Activated CD4-positive, alpha-beta T cell treated with anti-CD3 and anti-CD28 coated beads for 36 hours (primary cell): ENCODE measurements around the gene ADAMTS2. TPM values are rescaled to one million over a fixed set of nuclear protein-coding genes. Genes with fewer than 3 reads are reported as not detected.
"Not testable (repeated sequence)": the region's sequence is repeated elsewhere in the genome, so short reads cannot be mapped to it uniquely, and the experiment has no call there.

Experiments used
- ATAC-seq: fragments of 200-7000 bp; cut with Tn5 transposase; one replicate; pipeline ENCODE4 v1.10.0; 2021; ENCODE audit warnings: mild to moderate bottlenecking, moderate library complexity
- CTCF ChIA-PET: fragments of 350-600 bp; sonication (Branson Sonifier 250); formaldehyde crosslinking; loops from one replicate; lab custom pipeline; 2021; ENCODE audit warnings: antibody characterized with exemption; lab: Charles Lee
- POLR2A ChIA-PET: fragments of 350-600 bp; sonication (Branson Sonifier 250); formaldehyde crosslinking; loops from one replicate; lab custom pipeline; 2021; ENCODE audit warnings: antibody characterized with exemption, inconsistent platforms; lab: Charles Lee
- DNase-seq: peaks from one replicate; pipeline ENCODE4 v3.0.0-alpha.2; 2020
- H3K27ac Mint-ChIP-seq: one replicate; pipeline ENCODE4 v1.8.0; 2021; ENCODE audit warnings: mixed read lengths
- H3K27me3 Mint-ChIP-seq: one replicate; pipeline ENCODE4 v1.8.0; 2021; ENCODE audit warnings: mixed read lengths
- H3K36me3 Mint-ChIP-seq: one replicate; pipeline ENCODE4 v1.8.0; 2021; ENCODE audit warnings: low read depth, mixed read lengths
- H3K4me1 Mint-ChIP-seq: one replicate; pipeline ENCODE4 v1.8.0; 2021; ENCODE audit warnings: mixed read lengths
- H3K4me3 Mint-ChIP-seq: one replicate; pipeline ENCODE4 v1.8.0; 2021; ENCODE audit warnings: mild to moderate bottlenecking, moderate library complexity, mixed read lengths
- H3K9me3 Mint-ChIP-seq: one replicate; pipeline ENCODE4 v1.8.0; 2021; ENCODE audit warnings: low read depth, mixed read lengths
- intact Hi-C, 2 experiments: fragments of 100-400 bp; cut with DNase I in 1 of 2; cut with micrococcal nuclease in 1 of 2; formaldehyde crosslinking; loops; one replicate each; pipeline versions ENCODE4 v1.14.2 to v1.15.1; 2022 to 2024; cut with DNase I, micrococcal nuclease
- total RNA-seq, 2 experiments: library from RNA; stranded (reverse); gene quantifications; one replicate each; pipeline ENCODE4 v1.2.3, GENCODE V29; 2021

ADAMTS2 gene
- total RNA-seq, 2 experiments from 2014 or later = not detected

DNA sequence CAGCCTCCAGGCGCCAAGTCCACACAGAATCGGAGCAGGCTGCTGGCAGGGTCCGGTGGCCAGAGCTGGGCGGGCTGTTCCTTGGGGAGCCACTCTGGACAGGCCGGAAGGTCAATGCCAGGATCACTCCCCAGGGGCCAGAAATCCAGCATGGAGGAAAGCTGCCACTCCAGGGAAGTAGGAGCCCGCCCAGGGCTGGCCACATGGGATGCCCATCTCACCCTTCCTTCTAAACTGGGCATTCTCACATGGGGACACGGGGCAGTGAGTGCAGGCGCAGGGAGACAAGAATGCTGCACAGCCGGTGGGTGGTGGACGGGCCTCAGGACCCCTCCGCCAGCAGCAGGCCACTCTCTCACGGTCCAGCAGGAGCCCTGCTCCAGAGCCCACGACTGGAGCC lies 58.2 kb downstream of the ADAMTS2 start:
- CTCF ChIA-PET = no interaction called here
- no peak for ATAC-seq
- no peaks in the 10 kb centered on the region for H3K9me3 Mint-ChIP-seq

DNA sequence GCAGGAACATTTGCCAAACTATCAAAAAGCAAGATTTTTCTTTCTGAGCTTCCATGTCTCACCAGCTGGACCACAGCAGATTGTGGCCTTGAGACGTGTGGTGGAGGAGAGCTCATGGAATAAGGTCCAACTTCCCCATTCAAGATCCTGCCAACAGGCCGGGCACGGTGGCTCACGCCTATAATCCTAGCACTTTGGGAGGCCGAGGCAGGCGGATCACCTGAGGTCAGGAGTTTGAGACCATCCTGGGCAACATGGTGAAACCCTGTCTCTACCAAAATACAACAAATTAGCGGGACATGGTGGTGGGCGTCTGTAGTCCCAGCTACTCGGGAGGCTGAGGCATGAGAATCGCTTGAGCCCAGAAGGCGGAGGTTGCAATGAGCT lies 59.5 kb downstream of the ADAMTS2 start:
- CTCF ChIA-PET, H3K27me3 Mint-ChIP-seq, H3K27ac Mint-ChIP-seq, H3K4me3 Mint-ChIP-seq, H3K36me3 Mint-ChIP-seq, DNase-seq, H3K4me1 Mint-ChIP-seq, POLR2A ChIA-PET, ATAC-seq, H3K9me3 Mint-ChIP-seq: not testable (repeated sequence)
- intact Hi-C loops = loop anchor here in 1 of 2 experiments (10.0 kb wide), 1 partner anchor 209 kb away; no protein-coding TSS in a partner anchor

More for the DNA sequence above, 58.2 kb downstream of the ADAMTS2 start:
- H3K27me3 Mint-ChIP-seq = no peaks in the 10 kb centered on the region
- H3K27ac Mint-ChIP-seq = no peak overlapping the region
- no peak for DNase-seq
- H3K36me3 Mint-ChIP-seq = no peaks in the 10 kb centered on the region
- intact Hi-C loops = loop anchor here in 1 of 2 experiments (10.0 kb wide), 1 partner anchor 208 kb away; no protein-coding TSS in a partner anchor
- POLR2A ChIA-PET = no interaction called here
- H3K4me1 Mint-ChIP-seq = no peaks in the 10 kb centered on the region
- H3K4me3 Mint-ChIP-seq = no peak overlapping the region

DNA sequence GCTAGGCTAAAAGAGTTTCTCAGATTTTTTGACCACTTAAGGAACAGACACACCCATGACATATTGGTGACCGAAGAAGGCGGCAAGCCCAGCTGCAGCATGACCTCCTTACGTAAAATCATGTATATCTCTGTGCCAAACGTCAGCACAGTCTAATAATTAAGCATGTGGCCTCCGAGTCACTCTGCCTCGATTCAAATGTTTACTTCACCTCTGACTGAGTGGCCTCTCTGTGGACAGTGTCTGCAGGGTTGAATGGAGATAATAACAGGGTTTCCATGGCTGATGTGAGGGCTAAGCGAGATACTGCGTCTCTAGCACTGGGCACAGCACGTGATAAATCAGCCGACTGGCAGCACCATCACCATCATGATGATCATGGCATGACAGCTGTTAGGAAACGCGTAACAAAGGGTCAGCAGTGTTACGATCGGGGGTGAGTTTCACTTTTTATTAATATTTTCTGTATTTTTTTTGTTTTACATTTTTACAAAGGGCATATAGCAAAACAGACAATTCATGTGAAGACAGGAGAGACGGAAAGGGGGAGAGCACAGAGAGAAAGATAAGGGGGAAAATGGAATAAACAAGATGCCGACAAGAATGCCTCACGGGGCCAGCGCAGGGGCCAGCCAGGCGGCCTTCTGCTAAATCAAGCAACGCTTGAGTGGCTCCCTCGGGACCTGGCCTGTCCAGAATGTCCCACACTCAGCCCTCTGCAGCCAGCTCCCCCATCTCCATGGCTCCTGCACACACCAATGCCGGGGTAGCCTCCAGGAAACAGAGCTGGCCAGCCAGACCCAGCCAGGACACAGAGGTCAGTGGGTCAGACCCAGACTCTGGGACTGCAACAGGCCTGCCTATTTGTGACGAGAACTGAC lies 60.3 kb downstream of the ADAMTS2 start:
- ATAC-seq = no peak
- no peaks in the 10 kb centered on the region for H3K27me3 Mint-ChIP-seq
- no peak for DNase-seq
- intact Hi-C loops = loop anchor here in 1 of 2 experiments (10.0 kb wide), 1 partner anchor 210 kb away; no protein-coding TSS in a partner anchor
- H3K27ac Mint-ChIP-seq = no peak overlapping the region
- no peaks in the 10 kb centered on the region for H3K4me1 Mint-ChIP-seq
- POLR2A ChIA-PET = no interaction called here
- H3K9me3 Mint-ChIP-seq = no peaks in the 10 kb centered on the region
- CTCF ChIA-PET = no interaction called here
- H3K36me3 Mint-ChIP-seq = no peaks in the 10 kb centered on the region
- H3K4me3 Mint-ChIP-seq = no peak overlapping the region

DNA sequence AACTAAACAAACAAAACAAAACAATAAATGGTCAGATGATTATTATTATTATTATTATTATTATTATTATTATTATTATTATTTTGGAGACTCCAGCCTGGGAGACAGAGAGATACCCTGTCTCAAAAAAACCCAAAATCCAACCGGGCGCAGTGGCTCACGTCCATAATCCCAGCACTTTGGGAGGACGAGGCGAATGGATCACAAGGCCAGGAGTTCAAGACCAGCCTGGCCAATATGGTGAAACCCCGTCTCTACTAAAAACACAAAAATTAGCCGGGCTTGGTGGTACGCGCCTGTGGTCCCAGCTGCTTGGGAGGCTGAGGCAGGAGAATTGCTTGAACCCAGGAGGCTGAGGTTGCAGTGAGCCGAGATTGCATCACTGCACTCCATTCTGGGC lies 61.4 kb downstream of the ADAMTS2 start:
- CTCF ChIA-PET, DNase-seq, H3K27me3 Mint-ChIP-seq, H3K4me3 Mint-ChIP-seq, H3K9me3 Mint-ChIP-seq, H3K36me3 Mint-ChIP-seq, H3K27ac Mint-ChIP-seq, H3K4me1 Mint-ChIP-seq, POLR2A ChIA-PET, ATAC-seq: not testable (repeated sequence)
- intact Hi-C loops = loop anchor here in 1 of 2 experiments (10.0 kb wide), 1 partner anchor 211 kb away; no protein-coding TSS in a partner anchor

DNA sequence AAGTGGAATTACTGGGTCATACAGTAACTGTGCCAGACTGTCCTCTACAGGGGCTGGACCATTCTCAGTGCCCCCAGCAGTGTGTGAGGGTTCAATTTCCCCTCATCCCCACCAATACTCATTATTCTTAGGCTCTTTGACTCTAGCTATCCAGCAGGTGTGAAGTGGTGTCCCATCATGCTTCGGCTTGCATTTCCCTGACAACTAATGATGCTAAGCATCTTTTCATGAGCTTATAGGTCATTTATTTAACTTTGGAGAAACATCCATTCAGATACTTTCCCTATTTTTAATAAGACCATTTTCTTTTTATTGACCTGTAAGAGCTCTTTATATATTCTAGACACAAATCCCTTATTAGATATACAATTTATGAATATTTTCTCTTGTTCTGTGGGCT lies 63.6 kb downstream of the ADAMTS2 start:
- no peak overlapping the region for H3K4me3 Mint-ChIP-seq

DNA sequence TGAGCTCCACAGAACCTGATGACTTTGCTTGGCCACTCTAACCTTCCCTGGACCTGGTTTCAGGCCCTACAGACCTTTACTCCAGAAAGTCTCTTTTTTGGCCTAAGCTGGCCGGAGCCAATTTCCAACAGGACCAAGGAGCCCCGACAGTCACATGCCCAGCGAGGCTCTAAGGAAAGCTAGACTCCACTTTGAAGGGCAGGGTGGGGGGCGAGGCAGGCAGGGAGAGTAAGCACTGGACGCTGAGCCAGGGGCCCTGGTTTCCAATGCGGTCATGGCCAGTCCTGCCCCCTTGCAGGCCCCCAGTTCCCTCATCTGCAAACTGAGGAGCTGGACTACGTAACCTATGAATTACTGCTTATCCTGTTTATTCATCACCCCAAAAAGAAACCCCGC lies 65.2 kb downstream of the ADAMTS2 start:
- ChIA-PET CTCF (no interaction called here), POLR2A (no interaction called here)
- DNase-seq (no peak), ATAC-seq (no peak)
- no peak overlapping the region for H3K4me3 Mint-ChIP-seq
- no peaks in the 10 kb centered on the region for H3K4me1 Mint-ChIP-seq
- H3K9me3 Mint-ChIP-seq = no peaks in the 10 kb centered on the region
- no peaks in the 10 kb centered on the region for H3K27me3 Mint-ChIP-seq
- intact Hi-C loops = loop anchor here in 1 of 2 experiments (10.0 kb wide), 1 partner anchor 215 kb away; no protein-coding TSS in a partner anchor
- H3K27ac Mint-ChIP-seq = no peak overlapping the region
- H3K36me3 Mint-ChIP-seq = no peaks in the 10 kb centered on the region

More for the DNA sequence above, 63.6 kb downstream of the ADAMTS2 start:
- ChIA-PET POLR2A (interaction anchor here (0.6 kb wide), 1 partner anchor 194 kb away, joined by 3 read pairs; no protein-coding TSS in a partner anchor), CTCF (no interaction called here)
- Mint-ChIP-seq H3K27me3 (no peaks in the 10 kb centered on the region), H3K36me3 (no peaks in the 10 kb centered on the region), H3K4me1 (no peaks in the 10 kb centered on the region), H3K9me3 (no peaks in the 10 kb centered on the region), H3K27ac (no peak overlapping the region)
- intact Hi-C loops = loop anchor here in 1 of 2 experiments (10.0 kb wide), 1 partner anchor 213 kb away; no protein-coding TSS in a partner anchor
- no peak for ATAC-seq
- DNase-seq = no peak

DNA sequence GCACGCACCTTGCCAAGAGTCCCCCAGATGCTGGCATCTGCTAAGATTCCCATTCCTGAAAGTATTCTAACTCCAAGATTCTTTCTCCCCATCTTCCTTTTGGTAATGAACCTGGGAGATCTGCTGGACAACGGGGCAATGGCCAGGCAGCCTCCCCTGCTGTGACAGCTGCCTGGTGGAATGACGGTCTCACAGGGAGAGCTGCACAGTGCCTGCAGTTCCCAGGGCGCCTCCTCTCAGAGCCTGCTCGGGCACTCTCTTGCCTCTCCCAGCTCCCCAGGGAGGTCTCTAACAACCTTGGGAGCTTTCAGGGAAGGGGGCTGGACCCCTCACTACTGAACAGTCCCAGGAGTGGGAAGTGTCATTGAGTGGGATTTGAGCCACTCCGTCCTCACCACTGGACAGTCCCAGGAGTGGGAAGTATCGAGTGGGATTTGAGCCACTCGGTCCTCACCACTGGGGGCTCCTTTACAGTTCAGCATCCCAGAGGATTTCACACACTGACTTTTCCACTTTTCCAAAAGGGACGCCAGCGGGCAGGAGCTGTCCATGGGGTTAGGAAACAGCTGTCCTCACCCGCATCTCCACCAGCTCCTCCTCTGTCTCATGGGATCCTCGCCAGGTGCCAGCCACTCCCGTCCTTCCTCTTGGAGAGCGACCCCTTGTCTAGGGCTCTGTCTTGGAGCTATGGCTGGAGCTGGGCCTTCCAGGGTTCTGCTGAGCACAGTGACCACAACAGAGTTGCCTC lies 65.7 kb downstream of the ADAMTS2 start:
- no peak overlapping the region for H3K4me3 Mint-ChIP-seq
- ATAC-seq (no peak), DNase-seq (no peak)
- ChIA-PET CTCF (no interaction called here), POLR2A (no interaction called here)
- no peaks in the 10 kb centered on the region for H3K27me3 Mint-ChIP-seq
- no peaks in the 10 kb centered on the region for H3K4me1 Mint-ChIP-seq
- intact Hi-C loops = loop anchor here in 1 of 2 experiments (10.0 kb wide), 1 partner anchor 215 kb away; no protein-coding TSS in a partner anchor
- no peaks in the 10 kb centered on the region for H3K36me3 Mint-ChIP-seq
- H3K27ac Mint-ChIP-seq = no peak overlapping the region
- no peaks in the 10 kb centered on the region for H3K9me3 Mint-ChIP-seq

DNA sequence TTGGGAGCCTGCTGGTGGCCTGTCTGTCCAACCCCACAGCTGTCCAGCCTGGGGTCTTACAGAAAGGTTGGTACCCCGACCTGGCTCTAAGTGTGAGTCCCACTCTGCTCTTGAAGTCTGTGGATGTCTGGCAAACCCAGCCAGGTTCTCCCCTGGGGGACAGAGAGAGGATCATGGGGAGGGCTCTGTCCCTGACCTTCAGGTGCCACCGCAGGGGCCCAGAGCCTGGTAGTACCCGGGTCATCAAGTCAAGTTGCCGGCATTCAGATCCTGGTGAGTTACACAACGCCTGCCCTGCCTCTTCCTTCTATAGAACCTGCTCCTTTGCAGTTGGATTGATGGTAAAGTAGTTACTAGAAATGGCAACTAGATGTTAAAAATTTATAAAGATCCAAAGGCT lies 66.7 kb downstream of the ADAMTS2 start:
- ATAC-seq (no peak), DNase-seq (no peak)
- POLR2A ChIA-PET = no interaction called here
- Mint-ChIP-seq H3K27ac (no peak overlapping the region), H3K36me3 (no peaks in the 10 kb centered on the region), H3K4me3 (no peak overlapping the region), H3K27me3 (no peaks in the 10 kb centered on the region), H3K4me1 (no peaks in the 10 kb centered on the region), H3K9me3 (no peaks in the 10 kb centered on the region)
- intact Hi-C loops = no loop called here
- CTCF ChIA-PET = no interaction called here

DNA sequence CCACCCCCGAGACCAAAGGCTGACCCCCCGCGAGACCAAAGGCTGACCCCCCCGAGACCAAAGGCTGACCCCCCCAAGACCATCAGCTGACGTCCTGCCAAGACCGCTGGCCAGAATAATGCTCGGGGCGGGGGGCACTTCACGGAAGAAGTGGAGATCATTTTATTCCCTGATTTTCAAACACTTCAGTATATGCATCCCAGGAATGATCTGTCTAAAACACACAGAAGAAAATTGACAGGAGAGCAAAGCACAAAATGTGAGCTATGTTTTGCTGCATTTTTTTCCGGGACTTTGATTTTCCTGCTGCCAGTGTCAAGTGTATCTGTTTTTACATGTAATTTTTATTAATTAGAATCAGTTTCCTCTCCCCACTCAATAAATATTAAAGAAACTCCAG lies 67.1 kb downstream of the ADAMTS2 start:
- no peak for DNase-seq
- H3K27me3 Mint-ChIP-seq = no peaks in the 10 kb centered on the region
- H3K4me3 Mint-ChIP-seq = no peak overlapping the region
- H3K27ac Mint-ChIP-seq = no peak overlapping the region
- intact Hi-C loops = no loop called here
- CTCF ChIA-PET = no interaction called here
- ATAC-seq = no peak
- H3K9me3 Mint-ChIP-seq = no peaks in the 10 kb centered on the region
- POLR2A ChIA-PET = no interaction called here
- no peaks in the 10 kb centered on the region for H3K36me3 Mint-ChIP-seq
- no peaks in the 10 kb centered on the region for H3K4me1 Mint-ChIP-seq

DNA sequence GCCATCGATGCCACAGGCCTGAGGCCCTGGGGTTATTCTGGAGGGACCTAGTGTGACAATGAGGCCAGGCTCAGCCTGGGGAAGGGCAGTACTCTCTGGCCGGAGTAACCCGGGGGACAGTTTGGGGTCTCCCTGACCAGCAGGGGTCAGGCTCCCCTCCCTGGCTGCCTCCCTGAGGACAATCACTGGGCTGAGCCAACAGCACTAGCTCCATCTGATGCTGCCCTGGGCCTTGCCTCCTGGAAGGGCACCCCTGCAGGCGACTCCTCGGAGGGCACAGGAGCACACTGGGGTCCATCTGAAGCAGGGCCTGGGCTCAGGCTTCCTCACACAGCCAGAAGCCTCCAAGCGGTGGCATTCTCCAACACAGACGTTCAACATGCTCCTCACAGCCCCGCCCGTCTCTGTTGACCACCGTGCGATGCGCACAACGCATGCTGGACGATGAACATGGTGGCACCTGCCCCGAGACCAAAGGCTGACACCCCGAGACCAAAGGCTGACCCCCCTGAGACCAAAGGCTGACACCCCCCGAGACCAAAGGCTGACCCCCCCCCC lies 68.3 kb downstream of the ADAMTS2 start:
- ATAC-seq = no peak
- intact Hi-C loops = no loop called here
- POLR2A ChIA-PET = no interaction called here

More for the DNA sequence above, 68.3 kb downstream of the ADAMTS2 start:
- H3K9me3 Mint-ChIP-seq = no peaks in the 10 kb centered on the region
- H3K36me3 Mint-ChIP-seq = no peaks in the 10 kb centered on the region
- DNase-seq = no peak
- H3K27me3 Mint-ChIP-seq = no peaks in the 10 kb centered on the region
- CTCF ChIA-PET = no interaction called here
- no peaks in the 10 kb centered on the region for H3K4me1 Mint-ChIP-seq
- H3K4me3 Mint-ChIP-seq = no peak overlapping the region
- H3K27ac Mint-ChIP-seq = no peak overlapping the region
